Kidney epithelial cell (primary cell): ENCODE measurements around the gene PCSK2. TPM values are rescaled to one million over a fixed set of nuclear protein-coding genes. Genes with fewer than 3 reads are reported as not detected.

Experiments
- DNase-seq: peaks from one replicate; pipeline ENCODE4 v3.0.0-alpha.2; 2010; ENCODE audit warnings: low read depth
- H3K27me3 ChIP-seq: 2 replicates; pipeline ENCODE4 v1.6.0; 2011; ENCODE audit warnings: low read length; ENCODE audit not compliant: control insufficient read depth, insufficient read depth
- H3K36me3 ChIP-seq: 2 replicates; pipeline ENCODE4 v1.5.1; 2011; ENCODE audit warnings: low read length; ENCODE audit not compliant: control insufficient read depth, insufficient read depth
- H3K4me3 ChIP-seq: 2 replicates; pipeline ENCODE4 v1.5.1; 2011; ENCODE audit warnings: low read depth, mild to moderate bottlenecking, control low read depth, low read length
- CTCF ChIP-seq: IDR thresholded peaks from 2 replicates; pipeline ENCODE4 v1.5.1; 2011; ENCODE audit warnings: mild to moderate bottlenecking, moderate library complexity, low read length, control low read depth, inconsistent platforms; ENCODE audit not compliant: insufficient read depth, poor library complexity, severe bottlenecking
- total RNA-seq: library from RNA; depleted of rRNA; stranded (reverse); fragments of >200 nt; gene quantifications from 2 replicates; pipeline ENCODE4 v1.2.3, GENCODE V29; 2015

PCSK2 gene
- total RNA-seq, 1 donor from 2014 or later = 0.04 TPM

DNA sequence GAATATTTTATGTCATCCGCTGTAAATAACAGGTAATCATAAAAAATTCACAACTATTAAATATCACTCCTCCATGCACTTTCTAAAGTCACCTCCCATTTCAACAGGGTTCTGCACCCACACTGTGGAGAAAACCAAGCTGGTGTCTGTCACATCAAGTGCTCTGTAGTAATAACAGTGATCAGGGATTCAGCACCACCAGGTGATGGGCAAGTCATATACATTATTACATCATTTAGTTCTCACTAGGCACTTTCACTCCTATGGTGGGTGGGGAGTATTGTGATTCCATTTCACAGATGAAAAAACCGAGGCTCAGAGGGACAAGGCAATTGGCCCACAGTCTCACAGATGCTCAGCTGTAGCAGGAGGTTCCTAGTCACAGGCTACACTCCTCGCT, 295.7 kb downstream of the PCSK2 start:
- Histone ChIP-seq H3K27me3 (no peaks in the 10 kb centered on the region), H3K4me3 (no peak overlapping the region), H3K36me3 (no peaks in the 10 kb centered on the region)
- no peak for TF ChIP-seq CTCF
- no peak for DNase-seq

GRCh38 chr20:17523326-17523725, 296.5 kb downstream of the PCSK2 start:
- TF ChIP-seq CTCF = no peak
- DNase-seq = no peak
- H3K4me3 ChIP-seq = no peak overlapping the region
- no peaks in the 10 kb centered on the region for H3K27me3 ChIP-seq
- no peaks in the 10 kb centered on the region for H3K36me3 ChIP-seq

DNA sequence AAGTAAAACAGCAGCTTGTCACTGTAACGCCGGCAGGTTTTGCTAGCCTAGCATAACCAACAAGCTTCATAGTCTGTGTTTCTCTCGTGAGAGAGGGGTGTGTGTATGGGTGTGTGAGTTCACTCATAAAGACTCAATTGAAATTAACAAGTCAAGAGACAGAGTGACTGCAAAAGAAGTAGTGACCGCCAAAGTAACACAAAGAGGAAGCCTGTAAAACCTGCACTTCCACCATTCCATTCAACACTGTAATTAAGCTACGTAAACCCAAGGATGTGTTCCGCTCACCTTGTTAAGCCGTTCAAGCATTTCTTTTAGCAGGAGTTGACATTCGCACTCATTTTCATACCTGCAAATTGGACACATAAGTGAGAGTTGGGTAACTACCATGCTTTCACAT, 297.7 kb downstream of the PCSK2 start:
- DNase-seq = no peak
- Histone ChIP-seq H3K27me3 (no peaks in the 10 kb centered on the region), H3K36me3 (no peaks in the 10 kb centered on the region), H3K4me3 (no peak overlapping the region)
- TF ChIP-seq CTCF = no peak

GRCh38 chr20:17525132-17525531, 298.3 kb downstream of the PCSK2 start:
- no peak overlapping the region for H3K4me3 ChIP-seq
- TF ChIP-seq CTCF = no peak
- H3K27me3 ChIP-seq = no peaks in the 10 kb centered on the region
- no peak for DNase-seq
- H3K36me3 ChIP-seq = no peaks in the 10 kb centered on the region

DNA sequence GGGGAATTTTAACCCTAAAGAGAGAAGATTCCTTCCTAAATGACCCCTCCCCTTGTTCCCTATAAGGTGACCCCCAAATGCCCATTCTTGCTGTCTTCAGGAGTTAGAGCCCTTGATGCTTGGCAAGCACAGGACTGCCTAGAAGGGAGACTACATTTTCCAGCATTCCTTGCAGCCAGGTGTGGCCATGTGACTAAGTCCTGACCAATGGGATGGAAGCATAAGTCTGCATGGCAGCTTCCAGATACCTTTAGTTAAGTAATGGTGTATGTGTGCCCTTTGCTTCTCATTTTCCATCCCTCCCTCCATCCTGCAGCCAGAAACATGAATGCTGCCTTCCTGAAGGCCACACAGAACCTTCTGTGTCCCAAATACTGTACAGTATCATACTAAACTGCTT, 298.8 kb downstream of the PCSK2 start:
- Histone ChIP-seq H3K4me3 (no peak overlapping the region), H3K36me3 (no peaks in the 10 kb centered on the region), H3K27me3 (no peaks in the 10 kb centered on the region)
- TF ChIP-seq CTCF = no peak
- no peak for DNase-seq

DNA sequence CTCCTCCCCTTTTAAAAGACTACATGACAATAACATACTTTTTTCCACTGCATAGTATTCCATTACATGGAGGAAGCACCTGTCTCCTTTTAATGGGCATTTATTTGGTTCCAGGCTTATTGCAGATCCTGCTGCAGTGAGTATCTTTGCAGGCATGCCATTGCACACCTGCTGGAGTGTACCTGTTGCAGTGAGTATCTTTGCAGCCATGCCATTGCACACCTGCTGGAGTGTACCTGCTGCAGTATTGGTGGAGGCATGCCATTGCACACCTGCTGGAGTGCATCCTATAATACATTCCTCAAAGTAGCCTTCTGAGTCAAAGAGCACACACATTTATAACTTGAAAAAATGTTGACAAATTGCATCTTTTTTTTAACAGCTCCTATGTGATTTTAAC, 302.7 kb downstream of the PCSK2 start:
- H3K27me3 ChIP-seq = no peaks in the 10 kb centered on the region
- DNase-seq = no peak
- H3K36me3 ChIP-seq = no peaks in the 10 kb centered on the region
- H3K4me3 ChIP-seq = no peak overlapping the region
- no peak for TF ChIP-seq CTCF
